ENCODE results near the gene UBE4B.
A peak's percentile ranks its signal among the peaks of the same experiment; 100 is the strongest.
"Not testable (repeated sequence)": the region's sequence is repeated elsewhere in the genome, so short reads cannot be mapped to it uniquely, and the experiment has no call there.

The UBE4B gene

GRCh38 chr1:10071640-10072039 is 38.9 kb downstream of the UBE4B start:
- no peak for DNase-seq (ENCODE audit: low read depth in 2 of 2)

- DNase-seq (ENCODE audit: low read depth in 2 of 2), result not testable (repeated sequence)
These were observed 40.6 kb downstream of the UBE4B start for GRCh38 chr1:10073371-10073770.

GRCh38 chr1:10074059-10074851 is 41.5 kb downstream of the UBE4B start:
- peak; percentile 13 to 18 for DNase-seq (ENCODE audit: low read depth in 2 of 2)

- no peak for DNase-seq (ENCODE audit: low read depth in 2 of 2)
These were observed 42.3 kb downstream of the UBE4B start for GRCh38 chr1:10074852-10075730.

DNA sequence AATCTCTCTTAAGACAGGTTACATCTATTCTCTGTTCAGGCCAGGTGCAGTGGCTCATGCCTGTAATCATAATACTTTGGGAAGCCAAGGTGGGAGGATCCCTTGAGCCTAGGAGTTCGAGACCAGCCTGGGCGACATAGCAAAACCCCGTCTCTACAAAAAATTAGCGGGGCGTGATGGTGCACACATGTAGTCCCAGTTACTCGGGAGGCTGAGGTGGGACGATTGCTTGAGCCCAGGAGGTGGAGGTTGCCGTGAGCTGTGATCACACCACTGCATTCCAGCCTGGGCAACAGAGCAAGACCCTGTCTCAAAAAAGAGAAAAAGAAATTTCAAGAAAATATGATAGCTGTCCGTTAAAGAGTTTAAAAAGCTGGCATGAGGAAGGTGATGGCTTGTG is 43.0 kb downstream of the UBE4B start:
- DNase-seq (ENCODE audit: low read depth in 2 of 2), result no peak

DNA sequence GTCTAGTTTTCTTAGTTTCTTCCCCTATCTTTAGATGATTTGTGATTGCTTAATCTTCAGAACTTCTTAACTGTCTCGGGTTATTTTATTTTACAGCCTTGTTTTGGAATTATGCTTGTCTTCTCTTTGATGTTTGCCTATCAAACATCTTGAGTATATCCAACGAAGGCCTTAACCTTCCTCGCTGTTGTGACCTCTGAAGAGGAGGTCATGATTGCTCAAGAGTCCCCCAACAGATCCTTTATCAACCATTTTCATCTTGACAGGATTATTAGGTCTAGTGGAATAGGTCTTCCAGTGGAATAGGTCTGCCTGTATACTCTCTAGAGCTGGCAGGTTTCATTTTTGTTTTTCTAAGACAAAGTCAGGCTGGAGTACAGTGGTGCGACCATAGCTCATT is 45.7 kb downstream of the UBE4B start:
- no peak for DNase-seq (ENCODE audit: low read depth in 2 of 2)

DNA sequence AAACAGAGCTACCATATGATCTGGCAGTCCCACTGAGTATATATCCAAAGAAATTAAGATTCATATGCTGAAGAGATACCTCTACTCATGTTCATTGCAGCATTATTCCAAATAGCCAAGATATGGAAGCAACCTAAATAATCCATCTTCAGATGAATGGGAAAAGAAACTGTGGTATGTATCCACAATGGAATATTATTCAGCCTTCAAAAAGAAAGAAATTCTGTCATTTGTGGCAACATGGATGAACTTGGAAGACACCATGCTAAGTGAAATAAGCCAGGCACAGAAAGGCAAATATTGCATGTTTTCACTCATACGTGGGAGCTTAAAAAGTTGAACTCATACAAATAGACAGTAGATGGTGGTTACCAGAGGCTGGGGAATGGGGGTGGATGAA is 47.8 kb downstream of the UBE4B start:
- no peak for DNase-seq (ENCODE audit: low read depth in 2 of 2)

DNA sequence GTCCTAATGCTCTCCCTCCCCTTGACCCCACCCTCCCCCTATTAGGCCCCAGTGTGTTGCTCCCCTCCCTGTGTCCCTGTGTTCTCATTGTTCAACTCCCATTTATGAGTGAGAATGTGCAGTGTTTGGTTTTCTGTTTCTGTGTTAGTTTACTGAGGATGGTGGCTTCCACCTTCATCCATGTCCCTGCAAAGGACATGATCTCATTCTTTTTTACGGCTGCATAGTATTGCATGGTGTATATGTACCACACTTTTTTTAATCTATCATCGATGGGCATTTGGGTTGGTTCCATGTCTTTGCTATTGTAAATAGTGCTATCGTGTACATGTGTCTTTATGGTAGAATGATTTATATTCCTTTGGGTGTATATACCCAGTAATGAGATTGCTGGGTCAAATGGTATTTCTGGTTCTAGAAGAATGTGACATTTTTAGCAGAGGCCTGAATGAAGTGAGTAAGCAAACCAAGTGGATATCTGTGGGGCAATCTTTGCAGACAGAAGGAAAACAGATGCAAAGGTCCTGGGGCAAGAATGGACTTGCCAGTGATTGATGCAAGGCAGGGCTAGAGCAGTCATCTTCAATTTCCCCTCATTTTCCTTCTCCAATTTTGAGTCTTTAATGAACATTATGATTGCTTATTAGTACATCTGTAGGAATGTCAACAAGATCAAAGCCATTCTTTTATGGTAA is 50.2 kb downstream of the UBE4B start:
- DNase-seq (ENCODE audit: low read depth in 2 of 2), result no peak

- DNase-seq (ENCODE audit: low read depth in 2 of 2), result no peak
These were observed 51.3 kb downstream of the UBE4B start for GRCh38 chr1:10084045-10084444.

DNA sequence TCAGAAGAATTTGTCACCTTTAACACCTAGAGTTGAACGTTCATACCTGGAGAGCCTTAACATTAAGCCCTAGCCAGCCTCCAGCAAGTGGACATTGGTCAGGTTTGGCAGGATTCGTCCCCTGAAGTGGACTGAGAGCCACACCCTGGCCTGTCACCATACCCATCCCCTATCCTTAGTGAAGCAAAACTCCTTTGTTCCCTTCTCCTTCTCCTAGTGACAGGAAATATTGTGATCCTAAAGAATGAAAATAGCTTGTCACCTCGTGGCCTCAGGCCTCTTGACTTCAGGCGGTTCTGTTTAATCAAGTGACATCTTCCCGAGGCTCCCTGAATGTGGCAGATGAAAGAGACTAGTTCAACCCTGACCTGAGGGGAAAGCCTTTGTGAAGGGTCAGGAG is 52.3 kb downstream of the UBE4B start:
- no peak for DNase-seq (ENCODE audit: low read depth in 2 of 2)

DNA sequence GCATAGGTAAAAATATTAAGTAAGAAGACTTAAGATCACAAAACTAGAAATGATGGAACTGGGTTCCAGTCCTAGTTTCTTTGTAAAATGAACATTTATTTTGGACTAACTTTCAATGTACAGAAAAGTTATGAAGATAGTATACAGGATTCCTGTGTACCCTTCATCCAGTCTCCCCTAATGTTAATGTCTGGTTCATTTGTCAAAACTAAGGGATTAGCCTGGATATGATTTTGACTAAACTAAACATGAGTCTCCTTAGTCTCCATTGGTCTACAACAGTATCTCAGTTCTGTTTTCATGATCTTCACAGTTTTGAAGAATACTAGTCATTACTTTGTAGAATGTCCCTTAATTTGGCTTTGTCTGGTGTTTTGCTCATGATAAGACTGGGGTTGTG is 54.5 kb downstream of the UBE4B start:
- DNase-seq (ENCODE audit: low read depth in 2 of 2), result no peak

DNA sequence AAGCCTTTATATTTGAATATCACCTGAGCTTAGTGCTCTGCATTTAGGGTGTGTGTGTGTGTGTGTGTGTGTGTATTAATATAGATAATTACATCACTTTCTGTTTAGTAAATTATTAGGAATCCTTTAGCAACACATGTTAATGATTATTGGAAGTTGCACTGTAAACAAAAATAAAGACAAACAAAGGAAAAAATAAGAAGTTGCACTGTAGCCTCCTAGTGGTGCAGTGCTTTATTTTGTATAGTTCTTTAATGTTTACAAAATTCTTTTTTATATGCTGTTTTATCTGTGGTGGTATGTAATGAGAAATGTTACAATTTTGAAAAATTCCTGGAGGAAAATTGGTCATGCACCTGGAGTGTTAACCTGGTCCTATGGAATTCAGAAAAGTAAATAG is 69.2 kb downstream of the UBE4B start:
- no peak for DNase-seq (ENCODE audit: low read depth in 2 of 2)

GRCh38 chr1:10103193-10103592 is 70.4 kb downstream of the UBE4B start:
- no peak for DNase-seq (ENCODE audit: low read depth in 2 of 2)

- no peak for DNase-seq (ENCODE audit: low read depth in 2 of 2)
These were observed 72.1 kb downstream of the UBE4B start for GRCh38 chr1:10104834-10105233.

DNA sequence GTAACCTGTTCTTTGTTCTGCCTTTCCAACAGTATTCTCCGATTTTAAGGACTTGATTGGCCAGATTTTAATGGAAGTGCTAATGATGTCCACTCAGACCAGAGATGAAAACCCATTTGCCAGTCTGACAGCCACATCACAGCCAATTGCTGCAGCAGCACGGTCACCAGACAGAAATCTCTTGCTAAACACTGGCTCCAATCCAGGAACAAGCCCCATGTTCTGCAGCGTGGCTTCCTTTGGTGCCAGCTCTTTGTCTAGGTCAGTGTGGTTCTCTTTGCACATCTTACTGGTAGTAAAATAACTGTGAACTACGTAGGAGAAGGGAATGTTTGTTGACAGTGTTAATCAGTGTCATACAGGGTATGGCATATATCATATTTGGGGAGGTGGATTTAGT is 72.7 kb downstream of the UBE4B start:
- no peak for DNase-seq (ENCODE audit: low read depth in 2 of 2)

GRCh38 chr1:10106241-10106640 is 73.5 kb downstream of the UBE4B start:
- no peak for DNase-seq (ENCODE audit: low read depth in 2 of 2)

- DNase-seq (ENCODE audit: low read depth in 2 of 2), result no peak
These were observed 74.2 kb downstream of the UBE4B start for GRCh38 chr1:10106756-10107475.

GRCh38 chr1:10107476-10107847 is 74.7 kb downstream of the UBE4B start:
- not testable (repeated sequence) for DNase-seq (ENCODE audit: low read depth in 2 of 2)

- no peak for DNase-seq (ENCODE audit: low read depth in 2 of 2)
These were observed 75.4 kb downstream of the UBE4B start for GRCh38 chr1:10108134-10108663.

DNA sequence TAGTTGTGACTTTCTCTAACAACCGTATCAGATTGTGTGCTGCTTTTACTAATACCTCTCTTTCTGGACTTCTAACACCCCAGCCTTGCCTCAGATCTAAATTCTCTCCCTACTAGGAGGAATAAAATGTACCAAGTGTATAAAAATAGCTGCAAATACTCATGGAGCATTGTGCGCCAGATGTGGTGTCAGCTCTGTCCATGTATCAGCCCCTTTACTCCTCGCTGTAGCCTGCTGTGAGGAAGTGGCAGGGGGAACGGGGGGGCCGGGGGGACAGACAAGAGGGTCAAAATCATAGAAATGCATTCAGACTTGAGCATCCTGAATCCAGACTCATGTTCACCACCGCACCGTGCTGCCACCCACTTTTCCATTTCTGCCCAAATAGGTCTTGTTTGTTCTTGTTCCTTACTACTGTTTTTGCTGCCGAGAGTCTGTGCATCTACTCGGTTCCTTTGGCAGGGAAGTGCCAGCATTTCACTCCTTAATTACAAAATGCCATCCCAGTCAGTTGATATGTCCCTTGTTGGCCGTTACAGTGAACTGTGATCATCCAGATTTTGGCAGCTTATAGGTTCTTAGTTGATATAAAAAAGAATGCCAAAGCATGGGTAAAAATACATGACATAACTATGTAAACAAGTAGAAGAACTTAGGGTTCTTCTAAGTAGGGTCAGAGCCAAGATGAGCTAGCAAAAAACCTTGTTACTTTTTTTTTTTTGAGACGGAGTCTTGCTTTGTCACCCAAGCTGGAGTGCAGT is 76.4 kb downstream of the UBE4B start:
- DNase-seq (ENCODE audit: low read depth in 2 of 2), result no peak

DNA sequence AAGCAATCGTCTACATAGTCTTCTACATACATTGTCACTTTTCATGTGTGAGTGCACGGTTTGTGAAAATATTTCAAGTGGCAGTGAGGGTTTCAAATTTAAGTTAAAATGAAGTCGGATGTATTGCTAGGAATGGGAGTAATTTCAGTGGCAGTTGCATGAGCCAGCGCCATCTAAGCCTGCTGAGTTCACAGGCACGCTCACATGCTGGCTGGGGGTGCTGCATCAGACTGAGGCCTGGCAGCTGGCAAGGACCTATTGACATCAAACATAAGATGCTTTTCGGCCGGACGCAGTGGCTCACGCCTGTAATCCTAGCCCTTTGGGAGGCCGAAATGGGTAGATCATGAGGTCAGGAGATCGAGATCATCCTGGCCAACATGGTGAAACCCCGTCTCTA is 80.7 kb downstream of the UBE4B start:
- DNase-seq (ENCODE audit: low read depth in 2 of 2), result no peak
